T-helper 22 cell (primary cell): ENCODE results near the gene PPARG.
A peak's percentile ranks its signal among the peaks of the same experiment; 100 is the strongest.

Experiments used
- DNase-seq: peaks from one replicate; pipeline ENCODE4 v3.0.0-alpha.2; 2020; ENCODE audit warnings: low read depth

Gene PPARG

GRCh38 chr3:12313519-12313918, 24.6 kb downstream of the PPARG start:
- DNase-seq = no peak

GRCh38 chr3:12316253-12316652, 27.4 kb downstream of the PPARG start:
- DNase-seq = no peak

GRCh38 chr3:12316729-12317351, 28.0 kb downstream of the PPARG start:
- no peak for DNase-seq

GRCh38 chr3:12317914-12318313, 29.0 kb downstream of the PPARG start:
- no peak for DNase-seq

- no peak for DNase-seq
Measured at GRCh38 chr3:12318758-12319621, 30.1 kb downstream of the PPARG start.

GRCh38 chr3:12321015-12321414, 32.1 kb downstream of the PPARG start:
- no peak for DNase-seq

GRCh38 chr3:12323237-12323636, 34.4 kb downstream of the PPARG start:
- no peak for DNase-seq

- DNase-seq = no peak
Measured at GRCh38 chr3:12325586-12326515, 37.0 kb downstream of the PPARG start.

GRCh38 chr3:12327021-12327420, 38.2 kb downstream of the PPARG start:
- no peak for DNase-seq

GRCh38 chr3:12328132-12328836, 39.4 kb downstream of the PPARG start:
- DNase-seq = no peak

- no peak for DNase-seq
Measured at GRCh38 chr3:12328837-12329462, 40.1 kb downstream of the PPARG start.

- no peak for DNase-seq
Measured at GRCh38 chr3:12334786-12335185, 45.9 kb downstream of the PPARG start.

- no peak for DNase-seq
Measured at GRCh38 chr3:12335421-12335820, 46.6 kb downstream of the PPARG start.

GRCh38 chr3:12336099-12336498, 47.2 kb downstream of the PPARG start:
- peak; percentile 0 for DNase-seq

GRCh38 chr3:12338595-12339546, 50.0 kb downstream of the PPARG start:
- no peak for DNase-seq

GRCh38 chr3:12339701-12340480, 51.0 kb downstream of the PPARG start:
- no peak for DNase-seq

GRCh38 chr3:12340506-12340905, 51.6 kb downstream of the PPARG start:
- DNase-seq = no peak

- DNase-seq = no peak
Measured at GRCh38 chr3:12342151-12342550, 53.3 kb downstream of the PPARG start.

GRCh38 chr3:12343047-12343501, 54.2 kb downstream of the PPARG start:
- DNase-seq = no peak
